ENCODE measurements around the gene SERHL2.
"Not testable (repeated sequence)": the region's sequence is repeated elsewhere in the genome, so short reads cannot be mapped to it uniquely, and the experiment has no call there.

SERHL2 gene

GRCh38 chr22:42536166-42536565 is 17.6 kb upstream of the SERHL2 start:
- no peak overlapping the region for H3K4me3 ChIP-seq (ENCODE audit: low read length)
- no CpG with 5 or more reads among the region's 7 CpGs for WGBS (ENCODE audit: insufficient coverage, insufficient read length)
- H3K36me3 ChIP-seq (ENCODE audit: control insufficient read depth, insufficient read depth, low read length) = no peaks in the 10 kb centered on the region
- H3K4me1 ChIP-seq (ENCODE audit: control insufficient read depth, insufficient read depth, low read length) = no peaks in the 10 kb centered on the region
- H3K27ac ChIP-seq (ENCODE audit: low read length) = no peak overlapping the region
- DNase-seq (ENCODE audit: low read depth, low spot score) = no peak
- no peaks in the 10 kb centered on the region; the same call in 1 of the 2 replicates for H3K27me3 ChIP-seq (ENCODE audit: control insufficient read depth, insufficient read depth, low read length)
- no peaks in the 10 kb centered on the region for H3K9me3 ChIP-seq (ENCODE audit: control insufficient read depth, insufficient read depth, low read length)

- not testable (repeated sequence) for H3K27ac ChIP-seq (ENCODE audit: low read length)
Measured at GRCh38 chr22:42536634-42537033, 17.1 kb upstream of the SERHL2 start.

GRCh38 chr22:42537199-42537831 is 16.4 kb upstream of the SERHL2 start:
- not testable (repeated sequence) for H3K4me3 ChIP-seq (ENCODE audit: low read length); DNase-seq (ENCODE audit: low read depth, low spot score); H3K27ac ChIP-seq (ENCODE audit: low read length); H3K9me3 ChIP-seq (ENCODE audit: control insufficient read depth, insufficient read depth, low read length); H3K4me1 ChIP-seq (ENCODE audit: control insufficient read depth, insufficient read depth, low read length); H3K27me3 ChIP-seq (ENCODE audit: control insufficient read depth, insufficient read depth, low read length); H3K36me3 ChIP-seq (ENCODE audit: control insufficient read depth, insufficient read depth, low read length)
- no CpG with 5 or more reads among the region's 14 CpGs for WGBS (ENCODE audit: insufficient coverage, insufficient read length)

More at GRCh38 chr22:42536634-42537033, 17.1 kb upstream of the SERHL2 start:
- H3K9me3 ChIP-seq (ENCODE audit: control insufficient read depth, insufficient read depth, low read length); H3K36me3 ChIP-seq (ENCODE audit: control insufficient read depth, insufficient read depth, low read length); H3K4me3 ChIP-seq (ENCODE audit: low read length); H3K4me1 ChIP-seq (ENCODE audit: control insufficient read depth, insufficient read depth, low read length); DNase-seq (ENCODE audit: low read depth, low spot score); H3K27me3 ChIP-seq (ENCODE audit: control insufficient read depth, insufficient read depth, low read length): not testable (repeated sequence)
- WGBS (ENCODE audit: insufficient coverage, insufficient read length) = no CpG with 5 or more reads among the region's 18 CpGs

- H3K36me3 ChIP-seq (ENCODE audit: control insufficient read depth, insufficient read depth, low read length); H3K27ac ChIP-seq (ENCODE audit: low read length); H3K4me1 ChIP-seq (ENCODE audit: control insufficient read depth, insufficient read depth, low read length); H3K9me3 ChIP-seq (ENCODE audit: control insufficient read depth, insufficient read depth, low read length); H3K27me3 ChIP-seq (ENCODE audit: control insufficient read depth, insufficient read depth, low read length); H3K4me3 ChIP-seq (ENCODE audit: low read length); DNase-seq (ENCODE audit: low read depth, low spot score): not testable (repeated sequence)
- no CpG with 5 or more reads among the region's 11 CpGs for WGBS (ENCODE audit: insufficient coverage, insufficient read length)
Measured at GRCh38 chr22:42539236-42539771, 14.5 kb upstream of the SERHL2 start.

GRCh38 chr22:42544686-42545085 is 9.1 kb upstream of the SERHL2 start:
- Histone ChIP-seq H3K4me3 (ENCODE audit: low read length) (no peak overlapping the region), H3K9me3 (ENCODE audit: control insufficient read depth, insufficient read depth, low read length) (no peaks in the 10 kb centered on the region), H3K27me3 (ENCODE audit: control insufficient read depth, insufficient read depth, low read length) (no peaks in the 10 kb centered on the region), H3K36me3 (ENCODE audit: control insufficient read depth, insufficient read depth, low read length) (no peaks in the 10 kb centered on the region), H3K4me1 (ENCODE audit: control insufficient read depth, insufficient read depth, low read length) (no peaks in the 10 kb centered on the region; the same call in 1 of the 2 replicates), H3K27ac (ENCODE audit: low read length) (no peak overlapping the region)
- DNase-seq (ENCODE audit: low read depth, low spot score) = no peak
- WGBS (ENCODE audit: insufficient coverage, insufficient read length) = no CpG with 5 or more reads among the region's 2 CpGs

GRCh38 chr22:42547562-42547961 is 6.2 kb upstream of the SERHL2 start:
- Histone ChIP-seq H3K27ac (ENCODE audit: low read length) (no peak overlapping the region), H3K36me3 (ENCODE audit: control insufficient read depth, insufficient read depth, low read length) (no peaks in the 10 kb centered on the region), H3K27me3 (ENCODE audit: control insufficient read depth, insufficient read depth, low read length) (no peaks in the 10 kb centered on the region), H3K4me1 (ENCODE audit: control insufficient read depth, insufficient read depth, low read length) (no peaks in the 10 kb centered on the region; the same call in 1 of the 2 replicates), H3K9me3 (ENCODE audit: control insufficient read depth, insufficient read depth, low read length) (no peaks in the 10 kb centered on the region), H3K4me3 (ENCODE audit: low read length) (no peak overlapping the region)
- WGBS (ENCODE audit: insufficient coverage, insufficient read length) = no CpG with 5 or more reads among the region's 9 CpGs
- no peak for DNase-seq (ENCODE audit: low read depth, low spot score)

- not testable (repeated sequence) for H3K9me3 ChIP-seq (ENCODE audit: control insufficient read depth, insufficient read depth, low read length); H3K27ac ChIP-seq (ENCODE audit: low read length); H3K36me3 ChIP-seq (ENCODE audit: control insufficient read depth, insufficient read depth, low read length); H3K27me3 ChIP-seq (ENCODE audit: control insufficient read depth, insufficient read depth, low read length); DNase-seq (ENCODE audit: low read depth, low spot score); H3K4me3 ChIP-seq (ENCODE audit: low read length); H3K4me1 ChIP-seq (ENCODE audit: control insufficient read depth, insufficient read depth, low read length)
- WGBS (ENCODE audit: insufficient coverage, insufficient read length) = no CpG with 5 or more reads among the region's 6 CpGs
Measured at GRCh38 chr22:42548126-42548525, 5.6 kb upstream of the SERHL2 start.

- Histone ChIP-seq H3K27ac (ENCODE audit: low read length) (no peak overlapping the region), H3K4me3 (ENCODE audit: low read length) (no peak overlapping the region), H3K36me3 (ENCODE audit: control insufficient read depth, insufficient read depth, low read length) (no peaks in the 10 kb centered on the region), H3K9me3 (ENCODE audit: control insufficient read depth, insufficient read depth, low read length) (no peaks in the 10 kb centered on the region), H3K27me3 (ENCODE audit: control insufficient read depth, insufficient read depth, low read length) (no peaks in the 10 kb centered on the region), H3K4me1 (ENCODE audit: control insufficient read depth, insufficient read depth, low read length) (peaks cover 2% of the 10 kb centered on the region; the same call in 1 of the 2 replicates)
- no CpG with 5 or more reads among the region's 19 CpGs for WGBS (ENCODE audit: insufficient coverage, insufficient read length)
- no peak for DNase-seq (ENCODE audit: low read depth, low spot score)
Measured at GRCh38 chr22:42548597-42549330, 5.0 kb upstream of the SERHL2 start.

GRCh38 chr22:42549331-42550060 is 4.3 kb upstream of the SERHL2 start:
- no CpG with 5 or more reads among the region's 11 CpGs for WGBS (ENCODE audit: insufficient coverage, insufficient read length)
- Histone ChIP-seq H3K4me3 (ENCODE audit: low read length) (no peak overlapping the region), H3K4me1 (ENCODE audit: control insufficient read depth, insufficient read depth, low read length) (peaks cover 2% of the 10 kb centered on the region; the same call in 1 of the 2 replicates), H3K27ac (ENCODE audit: low read length) (no peak overlapping the region), H3K27me3 (ENCODE audit: control insufficient read depth, insufficient read depth, low read length) (peaks cover 1% of the 10 kb centered on the region; the same call in 1 of the 2 replicates), H3K36me3 (ENCODE audit: control insufficient read depth, insufficient read depth, low read length) (no peaks in the 10 kb centered on the region), H3K9me3 (ENCODE audit: control insufficient read depth, insufficient read depth, low read length) (no peaks in the 10 kb centered on the region)
- no peak for DNase-seq (ENCODE audit: low read depth, low spot score)

- not testable (repeated sequence) for H3K4me3 ChIP-seq (ENCODE audit: low read length); H3K27me3 ChIP-seq (ENCODE audit: control insufficient read depth, insufficient read depth, low read length); H3K9me3 ChIP-seq (ENCODE audit: control insufficient read depth, insufficient read depth, low read length); DNase-seq (ENCODE audit: low read depth, low spot score); H3K36me3 ChIP-seq (ENCODE audit: control insufficient read depth, insufficient read depth, low read length); H3K27ac ChIP-seq (ENCODE audit: low read length); H3K4me1 ChIP-seq (ENCODE audit: control insufficient read depth, insufficient read depth, low read length)
- WGBS (ENCODE audit: insufficient coverage, insufficient read length) = no CpG with 5 or more reads among the region's 6 CpGs
Measured at GRCh38 chr22:42552294-42552647, 1.5 kb upstream of the SERHL2 start.
